GM21367 (cell line): ENCODE results near the gene ATP8B1.

Experiments
- ATAC-seq: cut with Tn5 transposase; IDR thresholded peaks from one replicate; pipeline ENCODE4 v1.9.1; 2021; ENCODE audit not compliant: unreplicated experiment

ATP8B1 gene

GRCh38 chr18:57794951-57795728 is 8.0 kb downstream of the ATP8B1 start:
- ATAC-seq: no peak

GRCh38 chr18:57793302-57793986 is 9.7 kb downstream of the ATP8B1 start:
- ATAC-seq: no peak

GRCh38 chr18:57792631-57793301 is 10.3 kb downstream of the ATP8B1 start:
- ATAC-seq: no peak

- no peak for ATAC-seq
Observed at GRCh38 chr18:57791911-57792310, 11.2 kb downstream of the ATP8B1 start.

GRCh38 chr18:57791192-57791591 is 11.9 kb downstream of the ATP8B1 start:
- ATAC-seq: no peak

- ATAC-seq: no peak
Observed at GRCh38 chr18:57790316-57790715, 12.8 kb downstream of the ATP8B1 start.

- ATAC-seq: no peak
Observed at GRCh38 chr18:57789759-57790158, 13.4 kb downstream of the ATP8B1 start.

- no peak for ATAC-seq
Observed at GRCh38 chr18:57789090-57789489, 14.0 kb downstream of the ATP8B1 start.

- no peak for ATAC-seq
Observed at GRCh38 chr18:57787068-57787685, 15.9 kb downstream of the ATP8B1 start.

GRCh38 chr18:57785751-57786437 is 17.2 kb downstream of the ATP8B1 start:
- ATAC-seq: no peak

- no peak for ATAC-seq
Observed at GRCh38 chr18:57784801-57785114, 18.4 kb downstream of the ATP8B1 start.

- ATAC-seq: no peak
Observed at GRCh38 chr18:57784034-57784800, 18.9 kb downstream of the ATP8B1 start.

GRCh38 chr18:57782049-57782448 is 21.1 kb downstream of the ATP8B1 start:
- ATAC-seq: no peak

GRCh38 chr18:57780706-57781347 is 22.3 kb downstream of the ATP8B1 start:
- ATAC-seq: peak; percentile 57

- no peak for ATAC-seq
Observed at GRCh38 chr18:57780318-57780705, 22.8 kb downstream of the ATP8B1 start.

- ATAC-seq: no peak
Observed at GRCh38 chr18:57776767-57777166, 26.3 kb downstream of the ATP8B1 start.

GRCh38 chr18:57776354-57776753 is 26.8 kb downstream of the ATP8B1 start:
- no peak for ATAC-seq

- ATAC-seq: no peak
Observed at GRCh38 chr18:57775937-57776336, 27.2 kb downstream of the ATP8B1 start.

- ATAC-seq: no peak
Observed at GRCh38 chr18:57772387-57772799, 30.7 kb downstream of the ATP8B1 start.

- no peak for ATAC-seq
Observed at GRCh38 chr18:57771626-57772025, 31.5 kb downstream of the ATP8B1 start.
